B cell (primary cell): Measurements from ENCODE around the gene KCNC2. TPM values are rescaled to one million over a fixed set of nuclear protein-coding genes. Genes with fewer than 3 reads are reported as not detected.

Source experiments
- ATAC-seq: fragments of 200-7000 bp; cut with Tn5 transposase; one replicate; pipeline ENCODE4 v1.10.0; 2021; ENCODE audit warnings: low read depth, mild to moderate bottlenecking, moderate number of reproducible peaks, moderate library complexity
- CTCF ChIA-PET: fragments of 350-600 bp; sonication (Branson Sonifier 250); formaldehyde crosslinking; loops from one replicate; lab custom pipeline; 2021; ENCODE audit warnings: antibody characterized with exemption, inconsistent platforms; lab: Charles Lee
- POLR2A ChIA-PET: fragments of 350-600 bp; sonication (Branson Sonifier 250); formaldehyde crosslinking; loops from one replicate; lab custom pipeline; 2021; ENCODE audit warnings: antibody characterized with exemption; lab: Charles Lee
- DNase-seq: peaks from one replicate; pipeline ENCODE4 v3.0.0; 2013
- H2AFZ ChIP-seq: 2 replicates; pipeline ENCODE4 v1.6.1; 2012; ENCODE audit warnings: mild to moderate bottlenecking, low read depth, low read length; ENCODE audit not compliant: insufficient read depth, poor library complexity, severe bottlenecking
- H3K27ac ChIP-seq, 2 donors: 1 replicate in 1 of 2; 2 replicates in 1 of 2; pipeline ENCODE4 v1.5.1; 2012 to 2013; ENCODE audit warnings: low read length in 2 of 2, mild to moderate bottlenecking in 2 of 2, moderate library complexity in 1 of 2
- H3K27me3 ChIP-seq, 4 experiments: fragments of 200-600 bp in 1 of 4; sonication (generic) in 1 of 4; replicated peaks in 1 of 4; 1 replicate in 2 of 4; 2 replicates in 2 of 4; pipeline versions ENCODE4 v1.6.1 to v1.7.0; 2013 to 2016; ENCODE audit warnings: low read length in 3 of 4, mild to moderate bottlenecking in 2 of 4, mixed read lengths in 1 of 4, moderate library complexity in 1 of 4; ENCODE audit not compliant: insufficient read depth in 4 of 4, control insufficient read depth in 3 of 4; ENCODE audit errors: control extremely low read depth in 1 of 4
- H3K36me3 ChIP-seq, 2 experiments: replicated peaks in 1 of 2; 1 replicate in 1 of 2; 2 replicates in 1 of 2; pipeline versions ENCODE4 v1.6.1 to v1.7.1; 2013; ENCODE audit warnings: low read length in 1 of 2; ENCODE audit not compliant: insufficient read depth in 2 of 2, control insufficient read depth in 1 of 2; ENCODE audit errors: control extremely low read depth in 1 of 2, extremely low read depth in 1 of 2
- H3K4me1 ChIP-seq, 2 donors: fragments of 200-600 bp in 1 of 2; sonication (generic) in 1 of 2; 1 replicate in 1 of 2; 2 replicates in 1 of 2; pipeline versions ENCODE4 v1.5.1 to v1.6.1; 2013 to 2017; ENCODE audit warnings: low read length in 2 of 2; ENCODE audit not compliant: control insufficient read depth in 2 of 2, insufficient read depth in 2 of 2
- H3K4me2 ChIP-seq: replicated peaks from 2 replicates; pipeline ENCODE3; 2012; ENCODE audit warnings: mild to moderate bottlenecking, low read depth, low read length; ENCODE audit not compliant: poor library complexity, severe bottlenecking
- H3K4me3 ChIP-seq, 5 experiments: fragments of 200-600 bp in 1 of 5; sonication (generic) in 1 of 5; 1 replicate in 3 of 5; 2 replicates in 2 of 5; pipeline versions ENCODE4 v1.5.1 to v1.7.0; 2011 to 2016; ENCODE audit warnings: low read length in 4 of 5, mild to moderate bottlenecking in 4 of 5, low read depth in 2 of 5, control low read depth in 1 of 5, moderate library complexity in 1 of 5; ENCODE audit not compliant: insufficient read depth in 1 of 5; ENCODE audit errors: control extremely low read depth in 1 of 5, extremely low read depth in 1 of 5
- H3K79me2 ChIP-seq: fragments of 200-600 bp; sonication (generic); one replicate; pipeline ENCODE4 v1.6.0; 2016; ENCODE audit warnings: low read length; ENCODE audit not compliant: control insufficient read depth, insufficient read depth
- H3K9ac ChIP-seq: fragments of 200-600 bp; sonication (generic); 2 replicates; pipeline ENCODE4 v1.6.1; 2017; ENCODE audit warnings: mild to moderate bottlenecking, low read length, moderate library complexity
- H3K9me3 ChIP-seq, 3 donors: one replicate each; pipeline versions ENCODE4 v1.6.1 to v1.7.1; 2013; ENCODE audit warnings: low read length in 2 of 3; ENCODE audit not compliant: control insufficient read depth in 2 of 3, insufficient read depth in 1 of 3; ENCODE audit errors: control extremely low read depth in 1 of 3
- H4K20me1 ChIP-seq: 2 replicates; pipeline ENCODE4 v1.6.0; 2012; ENCODE audit warnings: mild to moderate bottlenecking, low read length; ENCODE audit not compliant: insufficient read depth, control insufficient read depth, poor library complexity, severe bottlenecking
- H3K27ac Mint-ChIP-seq: one replicate; pipeline ENCODE4 v1.8.0; 2021; ENCODE audit warnings: mixed read lengths
- H3K27me3 Mint-ChIP-seq: one replicate; pipeline ENCODE4 v1.8.0; 2021; ENCODE audit warnings: mixed read lengths
- H3K4me1 Mint-ChIP-seq: one replicate; pipeline ENCODE4 v1.8.0; 2021; ENCODE audit warnings: mixed read lengths
- H3K4me3 Mint-ChIP-seq: one replicate; pipeline ENCODE4 v1.8.0; 2021; ENCODE audit warnings: mixed read lengths
- H3K9me3 Mint-ChIP-seq: one replicate; pipeline ENCODE4 v1.8.0; 2022; ENCODE audit warnings: mixed read lengths; ENCODE audit not compliant: insufficient read depth
- EZH2 ChIP-seq: IDR thresholded peaks from 2 replicates; pipeline ENCODE4 v1.6.1; 2012; ENCODE audit warnings: borderline replicate concordance, low read depth, mild to moderate bottlenecking, moderate library complexity, low read length; ENCODE audit not compliant: insufficient read depth, poor library complexity, severe bottlenecking
- WGBS: methylation state at CpG from one replicate; pipeline ENCODE4 v1.1.5; 2013; ENCODE audit warnings: missing lambda C conversion rate; ENCODE audit not compliant: insufficient coverage; 5-methylcytosine and 5-hydroxymethylcytosine counted together
- intact Hi-C: fragments of 100-400 bp; cut with micrococcal nuclease; formaldehyde crosslinking; loops from one replicate; pipeline ENCODE4 v1.10.0; 2022
- polyA plus RNA-seq: library from polyadenylated mRNA; depleted of rRNA; stranded (reverse); fragments of >200 nt; gene quantifications from 2 replicates; pipeline ENCODE4 v1.2.3, GENCODE V29; 2012
- total RNA-seq, 2 donors: library from RNA; stranded (reverse); fragments of 120-200 nt in 1 of 2; gene quantifications; 1 replicate in 1 of 2; 2 replicates in 1 of 2; pipeline versions ENCODE4 v1.2.3 to v1.2.4, GENCODE V29; 2013 to 2022
- TF ChIP-seq, protein P1 (sequence below): fragments of 200-600 bp; IDR thresholded peaks from one replicate; pipeline ENCODE4 v1.8.0; 2022; ENCODE audit warnings: antibody characterized with exemption, mild to moderate bottlenecking

Gene KCNC2
- total and polyA plus RNA-seq, 2 donors (not counting 1 experiment from before 2014, with no cell fraction given): not detected

DNA sequence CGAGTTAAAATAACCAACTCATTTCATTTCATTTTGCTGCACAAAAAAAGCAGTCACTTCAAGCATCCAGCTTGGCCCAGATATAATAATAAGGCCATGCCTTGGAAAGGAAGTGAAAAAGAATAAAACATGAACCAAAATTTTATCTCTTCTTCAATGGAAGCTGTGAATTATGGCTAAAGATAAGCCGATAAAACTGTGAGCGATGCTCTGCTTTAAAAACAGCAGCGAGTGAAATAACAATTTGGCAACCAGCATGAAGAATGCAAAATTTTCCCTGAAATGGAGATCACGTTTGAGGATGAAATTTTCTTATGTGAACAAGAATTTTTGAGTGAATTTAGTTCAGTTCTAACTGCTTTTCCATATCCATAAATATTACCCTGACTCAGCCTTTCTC, 70.4 kb downstream of the KCNC2 start:
- Histone ChIP-seq H3K36me3 (no peaks in the 10 kb centered on the region), H3K9me3 (no peaks in the 10 kb centered on the region), H2AFZ (no peak overlapping the region), H3K4me1 (no peaks in the 10 kb centered on the region), H3K9ac (no peak overlapping the region), H3K79me2 (no peaks in the 10 kb centered on the region), H3K27me3 (no peaks in the 10 kb centered on the region), H3K4me3 (no peak overlapping the region), H4K20me1 (no peaks in the 10 kb centered on the region), H3K4me2 (no peak overlapping the region), H3K27ac (no peak overlapping the region)
- H3K9me3 Mint-ChIP-seq: no peaks in the 10 kb centered on the region
- ATAC-seq: no peak
- intact Hi-C loops: no loop called here
- ChIA-PET CTCF (no interaction called here), POLR2A (no interaction called here)
- no peaks in the 10 kb centered on the region for H3K4me1 Mint-ChIP-seq
- no peak overlapping the region for H3K27ac Mint-ChIP-seq
- no peaks in the 10 kb centered on the region for H3K27me3 Mint-ChIP-seq
- TF ChIP-seq EZH2: no peak
- TF ChIP-seq, protein P1, sequence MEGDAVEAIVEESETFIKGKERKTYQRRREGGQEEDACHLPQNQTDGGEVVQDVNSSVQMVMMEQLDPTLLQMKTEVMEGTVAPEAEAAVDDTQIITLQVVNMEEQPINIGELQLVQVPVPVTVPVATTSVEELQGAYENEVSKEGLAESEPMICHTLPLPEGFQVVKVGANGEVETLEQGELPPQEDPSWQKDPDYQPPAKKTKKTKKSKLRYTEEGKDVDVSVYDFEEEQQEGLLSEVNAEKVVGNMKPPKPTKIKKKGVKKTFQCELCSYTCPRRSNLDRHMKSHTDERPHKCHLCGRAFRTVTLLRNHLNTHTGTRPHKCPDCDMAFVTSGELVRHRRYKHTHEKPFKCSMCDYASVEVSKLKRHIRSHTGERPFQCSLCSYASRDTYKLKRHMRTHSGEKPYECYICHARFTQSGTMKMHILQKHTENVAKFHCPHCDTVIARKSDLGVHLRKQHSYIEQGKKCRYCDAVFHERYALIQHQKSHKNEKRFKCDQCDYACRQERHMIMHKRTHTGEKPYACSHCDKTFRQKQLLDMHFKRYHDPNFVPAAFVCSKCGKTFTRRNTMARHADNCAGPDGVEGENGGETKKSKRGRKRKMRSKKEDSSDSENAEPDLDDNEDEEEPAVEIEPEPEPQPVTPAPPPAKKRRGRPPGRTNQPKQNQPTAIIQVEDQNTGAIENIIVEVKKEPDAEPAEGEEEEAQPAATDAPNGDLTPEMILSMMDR: no peak
- H3K4me3 Mint-ChIP-seq: no peak overlapping the region
- WGBS: 95% methylated on average over 4 of the region's 5 CpGs
- DNase-seq: no peak

DNA sequence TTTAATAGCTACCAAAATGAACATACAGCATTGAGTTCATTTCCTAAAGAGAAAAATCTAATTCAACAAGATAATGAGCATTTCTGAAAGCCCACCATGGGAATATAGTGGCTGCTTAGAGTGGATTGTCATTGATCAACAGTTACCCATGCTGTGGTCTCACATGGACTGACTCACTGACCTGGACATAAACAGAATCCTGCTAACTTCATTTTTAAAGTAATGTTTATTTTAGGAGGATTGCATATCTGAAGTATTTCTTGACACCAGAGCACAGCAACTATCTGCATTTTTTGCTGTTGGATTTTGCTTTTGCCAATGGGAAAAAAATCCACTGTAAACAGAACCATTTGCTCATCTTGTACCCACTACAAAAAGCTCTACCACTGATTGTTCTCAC, 71.7 kb downstream of the KCNC2 start:
- TF ChIP-seq EZH2: no peak
- TF ChIP-seq, protein P1: no peak
- no peak for ATAC-seq
- Histone ChIP-seq H2AFZ (no peak overlapping the region), H3K36me3 (no peaks in the 10 kb centered on the region), H3K4me3 (no peak overlapping the region), H4K20me1 (no peaks in the 10 kb centered on the region), H3K9me3 (no peaks in the 10 kb centered on the region), H3K27ac (no peak overlapping the region), H3K9ac (no peak overlapping the region), H3K4me1 (no peaks in the 10 kb centered on the region), H3K79me2 (no peaks in the 10 kb centered on the region), H3K27me3 (no peaks in the 10 kb centered on the region), H3K4me2 (no peak overlapping the region)
- no peak for DNase-seq
- intact Hi-C loops: no loop called here
- H3K4me1 Mint-ChIP-seq: no peaks in the 10 kb centered on the region
- no peaks in the 10 kb centered on the region for H3K27me3 Mint-ChIP-seq
- no peaks in the 10 kb centered on the region for H3K9me3 Mint-ChIP-seq
- no peak overlapping the region for H3K27ac Mint-ChIP-seq
- H3K4me3 Mint-ChIP-seq: no peak overlapping the region
- CTCF ChIA-PET: no interaction called here
- POLR2A ChIA-PET: no interaction called here
